ENCODE results near the gene ZNF552.
"Not testable (repeated sequence)": the region's sequence is repeated elsewhere in the genome, so short reads cannot be mapped to it uniquely, and the experiment has no call there.

Gene ZNF552

GRCh38 chr19:57807541-57807940 is 7.2 kb downstream of the ZNF552 start:
- WGBS, 2 experiments = 88 to 98% methylated on average over 2 of the region's 2 CpGs
- Histone ChIP-seq H3K36me3 (ENCODE audit: control insufficient read depth, insufficient read depth, low read length) (peaks cover 5% of the 10 kb centered on the region), H3K27ac (ENCODE audit: insufficient read depth, low read depth, low read length, poor library complexity, severe bottlenecking) (no peak overlapping the region), H3K4me3 (ENCODE audit: insufficient read depth, low read depth, low read length) (no peak overlapping the region), H3K27me3 (ENCODE audit: control insufficient read depth, insufficient read depth, low read length, poor library complexity, severe bottlenecking) (no peaks in the 10 kb centered on the region), H3K9me3 (ENCODE audit: control insufficient read depth, low read length) (no peaks in the 10 kb centered on the region), H3K4me1 (ENCODE audit: control insufficient read depth, insufficient read depth, low read length) (peaks cover 5% of the 10 kb centered on the region)

GRCh38 chr19:57803594-57804325 is 11.0 kb downstream of the ZNF552 start:
- H3K27me3 ChIP-seq (ENCODE audit: control insufficient read depth, insufficient read depth, low read length, poor library complexity, severe bottlenecking) = no peaks in the 10 kb centered on the region
- peak overlapping the region; percentile 89 for H3K27ac ChIP-seq (ENCODE audit: insufficient read depth, low read depth, low read length, poor library complexity, severe bottlenecking)
- H3K4me3 ChIP-seq (ENCODE audit: insufficient read depth, low read depth, low read length) = peak overlapping the region; percentile 58
- WGBS, 2 experiments = 0% methylated on average over 18 of the region's 19 CpGs
- no peaks in the 10 kb centered on the region for H3K9me3 ChIP-seq (ENCODE audit: control insufficient read depth, low read length)
- peaks cover 18% of the 10 kb centered on the region for H3K4me1 ChIP-seq (ENCODE audit: control insufficient read depth, insufficient read depth, low read length)
- peaks cover 5% of the 10 kb centered on the region for H3K36me3 ChIP-seq (ENCODE audit: control insufficient read depth, insufficient read depth, low read length)

GRCh38 chr19:57803265-57803593 is 11.5 kb downstream of the ZNF552 start:
- Histone ChIP-seq H3K27me3 (ENCODE audit: control insufficient read depth, insufficient read depth, low read length, poor library complexity, severe bottlenecking) (no peaks in the 10 kb centered on the region), H3K36me3 (ENCODE audit: control insufficient read depth, insufficient read depth, low read length) (peaks cover 5% of the 10 kb centered on the region), H3K9me3 (ENCODE audit: control insufficient read depth, low read length) (no peaks in the 10 kb centered on the region), H3K27ac (ENCODE audit: insufficient read depth, low read depth, low read length, poor library complexity, severe bottlenecking) (peak overlapping the region; percentile 89), H3K4me1 (ENCODE audit: control insufficient read depth, insufficient read depth, low read length) (peaks cover 18% of the 10 kb centered on the region), H3K4me3 (ENCODE audit: insufficient read depth, low read depth, low read length) (peak overlapping the region; percentile 58)
- WGBS, 2 experiments = 3 to 4% methylated on average over 6 of the region's 6 CpGs

- Histone ChIP-seq H3K9me3 (ENCODE audit: control insufficient read depth, low read length) (no peaks in the 10 kb centered on the region), H3K4me3 (ENCODE audit: insufficient read depth, low read depth, low read length) (no peak overlapping the region), H3K36me3 (ENCODE audit: control insufficient read depth, insufficient read depth, low read length) (no peaks in the 10 kb centered on the region), H3K4me1 (ENCODE audit: control insufficient read depth, insufficient read depth, low read length) (peaks cover 18% of the 10 kb centered on the region), H3K27me3 (ENCODE audit: control insufficient read depth, insufficient read depth, low read length, poor library complexity, severe bottlenecking) (no peaks in the 10 kb centered on the region), H3K27ac (ENCODE audit: insufficient read depth, low read depth, low read length, poor library complexity, severe bottlenecking) (no peak overlapping the region)
- WGBS, 2 experiments = 66 to 67% methylated on average over 4 of the region's 4 CpGs
These were observed 12.4 kb downstream of the ZNF552 start for GRCh38 chr19:57802269-57802668.

GRCh38 chr19:57800696-57801095 is 14.0 kb downstream of the ZNF552 start:
- H3K4me1 ChIP-seq (ENCODE audit: control insufficient read depth, insufficient read depth, low read length) = peaks cover 18% of the 10 kb centered on the region
- 77 to 79% methylated on average over 5 of the region's 5 CpGs for WGBS, 2 experiments
- H3K4me3 ChIP-seq (ENCODE audit: insufficient read depth, low read depth, low read length) = no peak overlapping the region
- H3K27me3 ChIP-seq (ENCODE audit: control insufficient read depth, insufficient read depth, low read length, poor library complexity, severe bottlenecking) = no peaks in the 10 kb centered on the region
- no peaks in the 10 kb centered on the region for H3K9me3 ChIP-seq (ENCODE audit: control insufficient read depth, low read length)
- H3K27ac ChIP-seq (ENCODE audit: insufficient read depth, low read depth, low read length, poor library complexity, severe bottlenecking) = peak overlapping the region; percentile 26
- no peaks in the 10 kb centered on the region for H3K36me3 ChIP-seq (ENCODE audit: control insufficient read depth, insufficient read depth, low read length)

GRCh38 chr19:57796580-57796979 is 18.1 kb downstream of the ZNF552 start:
- not testable (repeated sequence) for H3K27ac ChIP-seq (ENCODE audit: insufficient read depth, low read depth, low read length, poor library complexity, severe bottlenecking); H3K9me3 ChIP-seq (ENCODE audit: control insufficient read depth, low read length); H3K36me3 ChIP-seq (ENCODE audit: control insufficient read depth, insufficient read depth, low read length); H3K4me3 ChIP-seq (ENCODE audit: insufficient read depth, low read depth, low read length); H3K4me1 ChIP-seq (ENCODE audit: control insufficient read depth, insufficient read depth, low read length); H3K27me3 ChIP-seq (ENCODE audit: control insufficient read depth, insufficient read depth, low read length, poor library complexity, severe bottlenecking)
- WGBS, 2 experiments = 90 to 93% methylated on average over 1 of the region's 1 CpG

- Histone ChIP-seq H3K27me3 (ENCODE audit: control insufficient read depth, insufficient read depth, low read length, poor library complexity, severe bottlenecking) (no peaks in the 10 kb centered on the region), H3K9me3 (ENCODE audit: control insufficient read depth, low read length) (no peaks in the 10 kb centered on the region), H3K27ac (ENCODE audit: insufficient read depth, low read depth, low read length, poor library complexity, severe bottlenecking) (no peak overlapping the region), H3K36me3 (ENCODE audit: control insufficient read depth, insufficient read depth, low read length) (no peaks in the 10 kb centered on the region), H3K4me1 (ENCODE audit: control insufficient read depth, insufficient read depth, low read length) (no peaks in the 10 kb centered on the region), H3K4me3 (ENCODE audit: insufficient read depth, low read depth, low read length) (no peak overlapping the region)
- WGBS, 2 experiments = 93 to 98% methylated on average over 4 of the region's 4 CpGs
These were observed 25.4 kb downstream of the ZNF552 start for GRCh38 chr19:57789288-57789687.

- Histone ChIP-seq H3K9me3 (ENCODE audit: control insufficient read depth, low read length) (no peaks in the 10 kb centered on the region), H3K27me3 (ENCODE audit: control insufficient read depth, insufficient read depth, low read length, poor library complexity, severe bottlenecking) (no peaks in the 10 kb centered on the region), H3K36me3 (ENCODE audit: control insufficient read depth, insufficient read depth, low read length) (no peaks in the 10 kb centered on the region), H3K27ac (ENCODE audit: insufficient read depth, low read depth, low read length, poor library complexity, severe bottlenecking) (no peak overlapping the region), H3K4me1 (ENCODE audit: control insufficient read depth, insufficient read depth, low read length) (no peaks in the 10 kb centered on the region), H3K4me3 (ENCODE audit: insufficient read depth, low read depth, low read length) (no peak overlapping the region)
These were observed 26.5 kb downstream of the ZNF552 start for GRCh38 chr19:57788114-57788692.

GRCh38 chr19:57786906-57787305 is 27.8 kb downstream of the ZNF552 start:
- 94 to 97% methylated on average over 5 of the region's 5 CpGs for WGBS, 2 experiments
- no peaks in the 10 kb centered on the region for H3K27me3 ChIP-seq (ENCODE audit: control insufficient read depth, insufficient read depth, low read length, poor library complexity, severe bottlenecking)
- H3K36me3 ChIP-seq (ENCODE audit: control insufficient read depth, insufficient read depth, low read length) = no peaks in the 10 kb centered on the region
- H3K4me3 ChIP-seq (ENCODE audit: insufficient read depth, low read depth, low read length) = no peak overlapping the region
- no peak overlapping the region for H3K27ac ChIP-seq (ENCODE audit: insufficient read depth, low read depth, low read length, poor library complexity, severe bottlenecking)
- H3K4me1 ChIP-seq (ENCODE audit: control insufficient read depth, insufficient read depth, low read length) = no peaks in the 10 kb centered on the region
- no peaks in the 10 kb centered on the region for H3K9me3 ChIP-seq (ENCODE audit: control insufficient read depth, low read length)

GRCh38 chr19:57786286-57786685 is 28.4 kb downstream of the ZNF552 start:
- Histone ChIP-seq H3K27me3 (ENCODE audit: control insufficient read depth, insufficient read depth, low read length, poor library complexity, severe bottlenecking) (no peaks in the 10 kb centered on the region), H3K9me3 (ENCODE audit: control insufficient read depth, low read length) (no peaks in the 10 kb centered on the region), H3K36me3 (ENCODE audit: control insufficient read depth, insufficient read depth, low read length) (no peaks in the 10 kb centered on the region), H3K27ac (ENCODE audit: insufficient read depth, low read depth, low read length, poor library complexity, severe bottlenecking) (no peak overlapping the region), H3K4me3 (ENCODE audit: insufficient read depth, low read depth, low read length) (no peak overlapping the region), H3K4me1 (ENCODE audit: control insufficient read depth, insufficient read depth, low read length) (no peaks in the 10 kb centered on the region)
- WGBS, 2 experiments = 95 to 96% methylated on average over 38 of the region's 38 CpGs

All from ectodermal cell (in vitro differentiated cells).